ENCODE measurements around the gene PARD3B.

PARD3B gene

GRCh38 chr2:204944927-204945326, 399.7 kb downstream of the PARD3B start:
- no peak for TF ChIP-seq CTCF (IDR thresholded peaks at IDR 0.05; ENCODE audit: insufficient read depth, low read length, poor library complexity, severe bottlenecking)
- no peak for DNase-seq (ENCODE audit: extremely low read depth, insufficient read length)
- Histone ChIP-seq H3K4me3 (replicated peaks; ENCODE audit: low read depth, low read length) (no peak overlapping the region), H3K36me3 (ENCODE audit: control insufficient read depth, insufficient read depth, low read length) (no peaks in the 10 kb centered on the region), H3K27me3 (replicated peaks; ENCODE audit: control insufficient read depth, insufficient read depth, low read length) (no peaks in the 10 kb centered on the region; the same call in 1 of the 2 replicates)

GRCh38 chr2:204945376-204945775, 400.1 kb downstream of the PARD3B start:
- Histone ChIP-seq H3K36me3 (ENCODE audit: control insufficient read depth, insufficient read depth, low read length) (no peaks in the 10 kb centered on the region), H3K27me3 (replicated peaks; ENCODE audit: control insufficient read depth, insufficient read depth, low read length) (no peaks in the 10 kb centered on the region; the same call in 1 of the 2 replicates), H3K4me3 (replicated peaks; ENCODE audit: low read depth, low read length) (no peak overlapping the region)
- no peak for DNase-seq (ENCODE audit: extremely low read depth, insufficient read length)
- TF ChIP-seq CTCF (IDR thresholded peaks at IDR 0.05; ENCODE audit: insufficient read depth, low read length, poor library complexity, severe bottlenecking): no peak

GRCh38 chr2:204946892-204947291, 401.6 kb downstream of the PARD3B start:
- Histone ChIP-seq H3K4me3 (replicated peaks; ENCODE audit: low read depth, low read length) (no peak overlapping the region), H3K36me3 (ENCODE audit: control insufficient read depth, insufficient read depth, low read length) (no peaks in the 10 kb centered on the region), H3K27me3 (replicated peaks; ENCODE audit: control insufficient read depth, insufficient read depth, low read length) (no peaks in the 10 kb centered on the region; the same call in 1 of the 2 replicates)
- no peak for TF ChIP-seq CTCF (IDR thresholded peaks at IDR 0.05; ENCODE audit: insufficient read depth, low read length, poor library complexity, severe bottlenecking)
- no peak for DNase-seq (ENCODE audit: extremely low read depth, insufficient read length)

GRCh38 chr2:204947405-204947804, 402.1 kb downstream of the PARD3B start:
- no peak for TF ChIP-seq CTCF (IDR thresholded peaks at IDR 0.05; ENCODE audit: insufficient read depth, low read length, poor library complexity, severe bottlenecking)
- Histone ChIP-seq H3K27me3 (replicated peaks; ENCODE audit: control insufficient read depth, insufficient read depth, low read length) (no peaks in the 10 kb centered on the region; the same call in 1 of the 2 replicates), H3K4me3 (replicated peaks; ENCODE audit: low read depth, low read length) (no peak overlapping the region), H3K36me3 (ENCODE audit: control insufficient read depth, insufficient read depth, low read length) (no peaks in the 10 kb centered on the region)
- DNase-seq (ENCODE audit: extremely low read depth, insufficient read length): no peak

GRCh38 chr2:204948024-204948763, 402.9 kb downstream of the PARD3B start:
- TF ChIP-seq CTCF (IDR thresholded peaks at IDR 0.05; ENCODE audit: insufficient read depth, low read length, poor library complexity, severe bottlenecking): no peak
- H3K27me3 ChIP-seq (replicated peaks; ENCODE audit: control insufficient read depth, insufficient read depth, low read length): no peaks in the 10 kb centered on the region; the same call in 1 of the 2 replicates
- H3K36me3 ChIP-seq (ENCODE audit: control insufficient read depth, insufficient read depth, low read length): no peaks in the 10 kb centered on the region
- DNase-seq (ENCODE audit: extremely low read depth, insufficient read length): no peak
- no peak overlapping the region for H3K4me3 ChIP-seq (replicated peaks; ENCODE audit: low read depth, low read length)
